GM21367 (cell line): ENCODE data around the gene PTPRJ.

Experiments used
- ATAC-seq: cut with Tn5 transposase; IDR thresholded peaks from one replicate; pipeline ENCODE4 v1.9.1; 2021; ENCODE audit not compliant: unreplicated experiment

PTPRJ gene

DNA sequence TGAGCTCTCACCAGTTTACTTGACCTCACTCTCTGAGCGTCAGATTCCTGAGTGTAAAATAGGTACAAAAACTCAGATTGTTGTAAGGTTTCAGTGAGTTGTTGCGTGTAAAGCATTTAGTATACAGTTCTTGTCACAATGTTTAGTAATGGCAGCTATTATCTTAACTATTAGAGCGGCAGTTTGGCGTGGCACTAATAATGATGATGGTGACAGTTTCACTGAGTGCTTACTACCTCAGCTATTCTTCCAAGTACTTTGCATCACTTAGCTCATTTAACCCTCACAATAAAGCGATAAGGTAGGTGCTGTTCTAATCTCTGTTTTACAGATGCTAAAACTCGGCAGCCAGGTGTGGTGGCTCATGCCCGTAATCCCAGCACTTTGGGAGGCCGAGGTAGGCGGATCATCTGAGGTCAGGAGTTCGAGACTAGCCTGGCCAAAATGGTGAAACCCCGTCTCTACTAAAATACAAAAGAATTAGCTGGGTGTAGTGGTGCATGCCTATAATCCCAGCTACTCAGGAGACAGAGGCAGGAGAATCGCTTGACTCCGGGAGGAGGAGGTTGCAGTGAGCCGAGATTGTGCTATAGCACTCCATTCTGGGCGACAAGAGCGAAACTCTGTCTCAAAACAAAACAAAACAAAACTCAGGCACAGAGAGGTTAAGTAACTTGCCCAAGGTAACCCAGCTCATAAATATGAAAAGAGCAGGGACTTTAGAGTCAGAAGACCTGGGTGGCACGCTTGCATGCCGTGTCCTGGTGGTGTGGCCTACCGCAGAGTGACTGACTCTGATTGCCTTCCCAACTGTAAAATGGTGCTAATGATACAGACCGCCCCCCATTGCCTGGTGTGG is 76.2 kb downstream of the PTPRJ start:
- ATAC-seq = no peak

DNA sequence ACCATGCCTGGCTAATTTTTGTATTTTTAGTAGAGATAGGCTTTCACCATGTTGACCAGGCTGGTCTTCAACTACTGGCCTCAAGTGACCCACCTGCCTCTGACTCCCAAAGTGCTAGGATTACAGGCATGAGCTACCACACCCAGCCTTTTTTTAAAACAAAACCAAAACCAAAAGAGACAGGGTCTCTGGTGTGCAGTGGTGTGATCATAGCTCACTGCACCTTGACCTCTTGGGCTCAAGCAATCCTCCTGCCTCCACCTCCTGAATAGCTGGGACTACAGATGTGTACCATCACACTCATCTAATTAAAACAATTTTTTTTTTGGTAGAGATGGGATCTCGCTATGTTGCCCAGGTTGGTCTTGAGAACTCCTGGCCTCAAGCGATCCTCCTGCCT is 77.7 kb downstream of the PTPRJ start:
- no peak for ATAC-seq

DNA sequence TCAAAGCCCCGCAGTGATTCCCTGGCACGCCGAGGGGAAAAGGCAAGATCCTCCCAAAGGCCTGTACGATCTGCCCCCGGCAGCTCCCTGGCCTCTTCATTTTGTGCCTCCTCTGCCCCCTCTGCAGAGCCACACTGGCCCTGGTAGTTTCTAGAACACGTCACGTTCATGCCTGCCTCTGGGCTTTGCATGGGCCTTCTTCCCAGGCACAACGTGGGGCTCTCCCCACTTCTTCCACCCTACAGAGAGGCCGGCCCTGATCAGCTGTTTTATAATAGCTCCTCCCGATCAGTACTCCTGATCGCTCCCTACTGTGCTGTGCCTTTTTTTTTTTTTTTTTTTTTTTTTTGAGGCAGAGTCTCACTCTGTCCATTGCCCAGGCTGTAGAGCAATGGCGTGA is 78.4 kb downstream of the PTPRJ start:
- no peak for ATAC-seq

DNA sequence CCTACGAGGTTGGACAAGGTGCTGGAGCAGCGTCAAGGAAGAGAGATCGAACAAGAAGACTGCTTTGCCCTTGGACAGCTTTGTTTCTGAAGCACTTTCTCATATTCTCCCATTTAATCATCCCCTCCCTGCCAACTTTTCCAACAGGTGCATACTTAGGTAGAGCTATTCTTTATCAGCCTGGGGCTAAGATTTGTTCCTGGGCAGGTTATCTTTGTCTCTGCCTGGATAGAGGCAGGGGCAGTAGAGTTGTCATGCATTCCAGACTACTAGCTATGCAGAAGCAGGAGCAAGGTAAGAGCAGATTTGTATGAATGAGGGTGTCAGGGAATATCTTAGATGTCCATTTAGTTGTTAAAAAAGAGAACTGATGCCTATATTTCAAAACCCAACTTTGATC is 82.3 kb downstream of the PTPRJ start:
- ATAC-seq = no peak

DNA sequence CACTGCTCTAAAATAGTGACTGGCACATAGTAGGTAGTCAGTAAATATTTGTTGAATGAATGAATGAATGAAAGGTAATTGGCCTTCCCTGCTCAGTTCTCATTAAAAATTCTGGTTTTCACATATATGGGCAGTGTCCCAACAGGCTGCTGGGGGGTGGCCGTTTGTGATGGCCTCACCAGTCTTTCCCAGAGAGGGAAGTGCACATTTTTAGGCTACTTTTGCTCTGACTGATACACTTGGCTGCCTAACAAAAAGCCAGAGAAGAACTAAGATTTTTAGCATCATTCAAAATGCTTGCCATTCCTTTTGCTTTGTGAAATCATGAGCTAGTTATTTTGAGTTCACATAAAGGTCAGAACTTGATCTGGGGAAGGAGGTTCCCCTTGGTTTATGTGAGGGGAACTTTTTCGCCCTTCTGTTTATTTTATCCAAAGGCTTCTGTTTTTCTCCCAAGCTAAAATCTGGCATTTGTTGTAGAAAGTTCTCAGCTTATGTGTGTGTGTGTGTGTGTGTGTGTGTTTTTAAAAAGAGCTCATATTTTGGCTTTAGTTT is 83.1 kb downstream of the PTPRJ start:
- no peak for ATAC-seq

DNA sequence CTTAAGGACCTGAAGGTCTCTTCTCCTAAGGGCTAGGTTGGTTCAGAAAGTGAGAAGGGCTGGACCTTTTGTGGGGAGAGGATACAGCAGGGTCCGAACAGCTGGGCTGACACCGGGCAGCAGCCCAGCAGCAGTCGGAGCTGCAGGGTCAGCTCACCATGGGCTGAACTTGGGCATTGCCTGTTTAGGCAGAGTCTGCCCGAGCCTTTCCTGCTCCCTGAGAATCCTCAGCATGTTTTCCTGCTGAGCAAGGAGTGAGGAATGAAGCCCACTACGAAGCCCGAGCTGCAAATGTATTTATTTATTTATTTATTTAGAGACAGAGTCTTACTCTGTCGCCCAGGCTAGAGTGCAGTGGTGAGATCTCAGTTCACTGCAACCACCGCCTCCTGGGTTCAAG is 83.9 kb downstream of the PTPRJ start:
- ATAC-seq = no peak

DNA sequence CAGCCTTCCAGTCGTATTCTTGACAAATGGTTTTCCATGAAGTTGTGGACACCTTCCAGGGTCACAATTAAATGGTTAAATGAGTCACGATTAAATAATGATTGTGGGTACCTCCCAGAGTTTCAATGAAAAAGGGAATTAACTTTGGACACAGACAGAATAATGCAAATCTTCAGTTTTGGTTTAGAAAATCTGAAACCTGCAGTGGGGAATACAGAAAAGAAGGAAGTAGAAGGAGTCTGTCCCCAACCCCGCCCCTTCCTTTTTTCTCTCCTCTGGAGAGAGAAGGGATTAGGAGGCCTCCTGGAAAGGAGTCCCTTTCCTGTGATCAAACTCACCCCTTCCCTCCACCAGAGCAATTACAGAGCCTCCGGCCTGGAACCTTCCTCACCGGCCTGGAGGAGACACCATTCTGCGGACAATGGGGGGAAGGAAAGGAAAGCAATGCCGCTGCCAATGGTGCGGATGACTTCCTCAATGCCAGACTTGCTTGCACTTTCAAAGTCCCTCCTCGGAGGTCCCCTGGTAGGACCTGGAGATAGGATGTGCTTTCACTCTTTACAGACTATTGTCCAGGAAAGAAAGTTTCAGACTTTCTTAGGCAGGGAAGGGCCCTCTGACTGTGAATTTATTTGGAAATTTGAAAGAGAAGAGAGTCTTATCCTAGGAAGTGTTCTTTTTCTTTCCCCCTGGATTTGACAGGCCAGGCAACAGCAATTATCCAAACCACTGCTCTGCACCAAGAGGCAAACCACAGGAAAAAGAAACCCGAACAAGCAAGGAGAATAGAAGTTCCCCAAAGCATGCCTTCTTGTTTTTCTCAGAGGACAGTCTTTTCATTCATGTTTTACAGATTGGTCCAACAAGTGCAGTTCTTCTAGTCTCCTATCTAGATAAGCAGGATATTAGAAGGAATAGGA is 86.8 kb downstream of the PTPRJ start:
- no peak for ATAC-seq

DNA sequence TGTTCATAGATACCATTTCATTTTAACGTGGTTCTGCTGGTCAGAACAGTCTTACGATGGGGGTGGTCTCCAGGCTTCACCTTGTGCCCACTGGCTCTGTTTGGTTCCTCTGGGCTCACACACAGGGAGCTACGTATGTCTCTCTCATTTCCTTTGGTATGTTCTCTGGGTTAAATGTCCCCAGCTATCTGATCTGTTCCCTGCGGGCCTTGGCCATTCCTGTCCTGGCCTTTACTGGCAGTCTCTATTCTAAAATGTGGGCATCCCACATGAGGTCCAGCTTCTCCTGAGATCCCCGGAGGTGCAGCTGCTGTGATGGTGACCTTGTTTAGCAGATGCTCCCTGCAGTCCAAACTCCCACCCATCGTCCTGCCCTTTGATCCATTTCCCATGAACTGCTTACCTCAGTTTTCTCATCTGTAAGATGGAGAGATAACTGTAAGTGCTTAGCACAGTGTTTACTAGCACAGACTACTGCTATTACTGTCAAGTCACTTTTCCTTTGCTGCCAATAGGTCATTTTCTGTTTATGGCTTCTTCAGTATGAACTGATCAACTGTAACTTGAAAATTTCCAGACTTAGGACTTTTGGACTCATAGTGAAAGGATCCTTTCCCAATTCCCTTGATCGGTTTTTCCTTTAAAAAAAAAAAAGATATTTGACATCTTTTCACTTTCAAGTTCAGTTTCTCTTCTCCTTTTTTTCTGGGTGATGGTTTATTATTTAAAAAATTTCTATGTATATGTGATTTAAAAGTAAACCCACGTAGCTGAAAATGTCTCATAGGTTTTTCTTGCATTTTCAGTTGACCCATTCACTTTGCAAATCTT is 92.9 kb downstream of the PTPRJ start:
- ATAC-seq = no peak

DNA sequence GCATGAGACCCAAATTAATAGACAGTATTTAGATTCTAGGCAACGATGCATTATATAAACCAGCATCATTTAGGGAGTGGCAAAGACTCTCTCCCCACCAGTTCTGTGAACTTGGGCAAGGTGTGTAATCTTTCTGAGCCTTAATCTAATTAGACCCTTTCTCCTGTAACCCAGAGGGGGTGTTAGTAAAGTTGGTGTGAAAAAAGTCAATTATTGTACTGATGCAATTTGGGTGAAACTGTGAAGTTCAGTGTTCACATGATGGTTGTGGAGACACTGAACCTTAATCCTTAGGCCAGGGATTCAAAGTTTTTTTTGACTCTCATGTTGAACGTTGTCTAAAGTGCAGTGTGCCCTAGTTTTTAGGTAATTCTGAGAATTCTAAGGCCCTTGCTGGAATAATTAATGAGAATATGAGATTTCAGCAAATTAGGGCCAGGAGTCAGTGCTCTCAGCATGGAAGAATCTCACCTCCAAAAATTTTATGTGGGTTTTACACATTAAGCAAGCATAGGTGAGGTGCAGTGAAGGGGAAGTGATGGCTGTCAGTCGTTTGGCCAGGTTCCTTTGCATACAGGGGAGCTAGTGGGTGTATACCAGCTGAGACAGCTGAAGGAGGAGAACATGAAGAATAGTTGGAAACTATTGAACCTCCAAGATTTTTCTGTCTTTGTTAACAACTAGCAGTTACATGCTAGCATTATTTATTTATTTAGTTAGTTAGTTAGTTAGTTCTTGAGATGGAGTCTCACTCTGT is 94.2 kb downstream of the PTPRJ start:
- no peak for ATAC-seq

DNA sequence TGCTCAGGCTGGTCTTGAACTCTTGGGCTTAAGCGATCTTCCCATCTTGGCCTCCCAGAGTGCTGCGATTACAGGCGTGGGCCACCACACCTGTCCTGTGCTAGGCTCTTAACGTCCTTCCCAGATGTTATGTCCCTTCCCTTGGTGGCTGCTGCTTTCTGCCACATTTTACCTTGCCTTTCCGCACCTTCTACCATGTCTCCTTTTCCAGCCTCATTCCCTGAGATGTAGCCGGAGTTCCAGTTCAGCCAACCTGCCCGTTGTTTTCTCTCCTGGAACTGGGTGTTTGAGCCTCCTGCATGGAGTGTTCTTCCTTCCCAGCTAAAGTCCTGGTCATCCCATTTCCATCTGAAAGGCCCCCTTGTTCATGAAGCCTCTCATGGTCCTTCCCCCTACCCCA is 95.3 kb downstream of the PTPRJ start:
- no peak for ATAC-seq

DNA sequence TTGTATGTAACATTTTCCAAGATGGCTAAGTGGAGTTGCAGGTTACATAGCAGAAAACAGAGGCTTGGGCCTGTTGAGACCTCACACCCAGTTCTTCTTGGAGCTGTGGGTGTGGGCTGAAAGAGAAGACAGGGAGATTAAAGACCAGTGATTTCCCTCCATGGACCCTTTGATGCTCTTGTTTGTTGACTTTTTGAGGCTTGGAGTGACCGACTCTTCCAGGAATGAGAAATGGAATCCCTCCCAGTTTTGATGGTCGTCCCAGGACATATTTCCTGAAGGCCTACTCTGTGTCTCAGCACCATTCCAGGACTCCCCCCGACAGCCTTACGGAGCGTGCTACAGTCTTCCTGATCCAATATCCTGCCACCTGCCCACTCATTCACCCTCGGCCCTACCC is 96.9 kb downstream of the PTPRJ start:
- no peak for ATAC-seq

DNA sequence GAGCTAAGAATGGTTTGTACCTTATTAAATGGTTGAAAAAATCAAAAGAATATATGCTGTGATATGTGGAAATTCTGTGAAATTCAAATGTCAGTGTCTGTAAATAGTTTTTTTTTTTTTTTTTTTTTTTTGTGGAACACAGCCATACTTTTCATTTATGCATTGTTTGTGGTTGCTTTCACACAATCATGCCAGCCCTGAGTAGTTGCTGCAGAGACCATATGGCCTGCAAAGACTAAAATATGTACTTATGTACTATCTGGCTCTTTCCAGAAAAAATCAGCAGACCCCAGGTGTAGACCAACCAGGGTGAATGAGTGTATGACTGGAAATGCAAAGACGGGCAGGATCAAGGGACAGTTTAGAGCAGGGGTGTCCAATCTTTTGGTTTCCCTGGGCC is 98.3 kb downstream of the PTPRJ start:
- ATAC-seq = no peak

DNA sequence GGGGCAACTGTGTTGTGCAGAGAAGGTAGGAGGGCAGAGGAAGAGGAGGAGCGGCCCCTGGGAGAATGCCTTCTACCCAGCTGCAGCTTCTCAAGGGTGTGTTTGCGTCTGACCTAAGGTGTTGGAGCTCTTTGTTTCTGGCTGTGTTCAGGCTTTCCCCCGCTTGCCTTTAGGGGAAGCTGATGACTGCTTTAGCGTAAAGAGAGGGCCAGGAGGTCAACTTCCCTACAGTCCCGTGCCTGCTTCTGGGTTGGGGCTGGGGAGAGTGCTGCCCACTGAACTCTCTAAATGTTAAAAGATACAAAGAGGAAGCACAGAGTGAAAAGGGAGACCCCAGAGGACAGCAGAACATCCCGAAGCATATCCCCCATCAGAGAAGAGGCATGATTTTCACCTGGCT is 99.2 kb downstream of the PTPRJ start:
- ATAC-seq = no peak

DNA sequence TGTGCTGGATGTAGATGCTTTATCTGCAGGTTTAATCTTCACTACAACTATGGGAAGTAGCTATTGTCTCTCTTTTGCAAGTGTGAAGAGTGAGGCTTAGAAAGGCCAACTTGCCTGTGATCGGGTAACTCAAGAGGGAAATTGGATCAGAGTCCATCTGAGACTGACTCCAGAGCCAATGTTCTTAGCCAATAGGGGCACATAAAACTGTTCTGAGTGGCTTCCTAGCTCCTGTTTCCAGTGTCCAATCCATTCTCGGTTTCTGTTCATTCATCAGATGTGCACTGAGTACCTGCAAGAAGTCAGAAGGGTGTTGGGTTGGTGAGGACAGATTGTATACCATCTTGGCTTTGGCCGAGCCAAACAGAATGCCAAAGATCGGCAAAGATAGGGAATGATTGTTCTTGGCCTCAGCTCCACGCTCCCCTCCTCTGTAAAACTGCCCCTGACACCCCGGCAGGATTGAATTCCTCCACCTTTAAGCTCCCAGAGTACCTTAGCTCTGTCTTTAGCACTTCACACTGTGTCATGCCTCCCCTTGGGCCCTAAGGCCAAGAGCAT is 100.0 kb downstream of the PTPRJ start:
- no peak for ATAC-seq

DNA sequence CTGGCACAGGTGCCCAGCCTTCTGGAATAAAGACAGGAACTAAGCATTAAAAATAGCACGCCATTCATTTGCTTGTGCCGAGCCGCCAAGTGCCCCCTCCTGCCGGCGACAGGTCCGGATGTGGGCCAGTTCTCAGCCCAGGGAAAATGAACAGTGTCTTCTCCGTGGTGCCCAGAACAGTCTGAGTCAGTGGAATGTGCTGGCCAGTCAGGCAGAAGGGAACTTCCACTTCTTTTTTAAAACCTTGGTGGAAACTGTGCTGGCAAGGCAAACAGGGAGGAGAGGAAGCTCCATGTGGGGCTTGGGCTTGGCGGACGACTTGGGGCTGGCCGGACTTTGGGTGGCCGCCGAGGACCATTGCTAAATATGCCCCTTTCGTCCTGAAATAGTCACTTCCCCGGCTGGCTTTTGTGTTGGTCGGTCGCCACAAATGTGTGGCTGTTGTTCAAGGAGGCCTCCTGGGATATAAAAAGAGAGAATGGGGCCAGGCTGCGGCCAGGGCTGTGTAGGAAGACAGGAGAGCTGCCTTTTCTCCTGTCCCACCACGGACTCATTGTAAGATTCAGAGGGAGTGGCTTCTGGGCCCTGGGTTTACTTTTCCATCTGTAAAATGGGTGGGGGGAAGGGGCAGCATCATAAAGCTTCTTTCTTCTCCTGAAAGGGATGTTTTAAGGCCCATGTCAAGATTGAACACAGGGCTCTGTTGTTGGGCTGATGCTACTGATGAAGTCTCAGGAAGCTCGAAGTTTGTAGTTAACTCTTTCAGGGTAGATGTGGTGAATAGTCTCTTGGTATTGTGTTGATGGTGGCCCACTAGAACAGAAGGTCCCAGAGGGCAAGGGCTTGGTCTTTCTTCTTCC is 101.0 kb downstream of the PTPRJ start:
- no peak for ATAC-seq

DNA sequence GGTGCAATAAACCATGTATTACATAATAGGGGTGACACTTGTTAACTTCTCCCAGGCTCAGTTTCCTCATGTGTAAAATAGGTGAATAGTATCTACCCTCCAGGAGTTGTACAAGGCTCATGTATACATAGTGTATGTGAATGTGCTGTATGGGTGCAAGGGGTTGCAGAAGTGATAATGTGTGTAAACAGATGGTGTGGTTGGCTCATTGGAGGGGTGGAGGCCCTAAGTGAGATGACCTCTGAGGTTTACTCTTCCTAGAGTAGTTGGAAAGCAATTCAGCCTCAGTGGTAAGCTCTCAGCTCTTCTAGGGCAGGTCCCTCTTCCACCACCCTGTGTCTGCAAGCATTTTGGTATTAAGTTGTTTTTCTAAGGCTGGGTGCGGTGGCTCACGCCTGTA is 102.4 kb downstream of the PTPRJ start:
- no peak for ATAC-seq

DNA sequence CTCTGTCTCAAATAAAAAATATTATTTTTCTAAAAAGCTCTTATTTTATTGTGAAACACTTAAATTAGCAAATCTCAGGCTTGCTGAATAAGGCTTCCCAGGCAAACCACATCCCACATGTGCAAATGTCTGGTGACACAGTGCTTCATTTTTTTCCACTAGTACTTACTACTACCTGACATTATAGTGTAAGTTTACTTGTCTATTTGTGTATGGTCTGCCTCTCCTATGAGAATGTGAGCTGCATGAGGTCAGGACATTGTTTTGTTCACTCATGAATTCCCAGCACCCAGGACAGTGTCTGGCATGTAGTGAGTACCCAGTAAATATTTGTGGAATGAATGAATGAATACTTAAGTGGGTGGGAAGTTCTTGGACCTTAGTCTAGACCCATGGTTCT is 103.1 kb downstream of the PTPRJ start:
- ATAC-seq = no peak

DNA sequence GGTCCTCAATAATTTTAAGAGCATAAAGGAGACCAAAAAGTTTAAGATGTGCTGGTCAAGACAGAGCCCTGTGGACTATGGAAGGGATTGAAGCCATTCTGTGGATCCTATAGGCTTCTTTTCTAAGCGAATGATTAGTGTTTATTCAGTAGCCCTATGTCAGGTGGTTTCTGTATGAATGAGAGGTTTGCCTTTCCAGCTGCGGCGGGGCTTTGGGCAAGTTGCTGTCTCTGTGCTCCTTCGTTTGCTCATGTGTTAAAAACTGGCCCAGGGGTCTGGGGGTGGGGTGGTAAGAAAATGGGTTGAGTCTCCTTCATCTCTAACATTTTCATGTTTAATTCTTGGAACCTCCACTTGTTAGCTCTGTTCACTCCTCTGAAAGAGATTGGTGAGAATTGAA is 105.3 kb downstream of the PTPRJ start:
- ATAC-seq = no peak

DNA sequence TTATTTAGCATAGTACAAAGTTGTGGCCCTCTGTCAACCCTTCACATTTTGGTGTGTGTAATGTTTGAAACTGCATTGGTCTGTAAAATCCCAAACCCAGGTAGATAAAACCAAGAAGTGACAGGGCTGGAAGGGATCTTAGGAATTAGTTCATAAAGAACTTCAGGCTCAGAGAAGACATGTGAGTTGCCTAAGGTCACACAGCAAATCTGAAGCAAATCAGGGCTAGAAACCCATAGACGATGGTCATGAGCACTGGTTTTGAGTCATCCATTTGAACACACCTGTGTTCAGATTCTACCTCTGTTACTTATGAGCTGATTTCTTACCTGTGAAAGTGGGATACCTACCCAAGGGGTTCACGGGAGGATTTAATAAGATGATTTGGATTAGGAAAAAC is 107.1 kb downstream of the PTPRJ start:
- ATAC-seq = no peak
